T-helper 22 cell (primary cell): ENCODE measurements around the gene IGF1.
"Not testable (repeated sequence)": the region's sequence is repeated elsewhere in the genome, so short reads cannot be mapped to it uniquely, and the experiment has no call there.

ENCODE experiments used
- DNase-seq: peaks from one replicate; pipeline ENCODE4 v3.0.0-alpha.2; 2020; ENCODE audit warnings: low read depth

IGF1 gene

GRCh38 chr12:102461501-102461900 is 18.9 kb downstream of the IGF1 start:
- no peak for DNase-seq

- DNase-seq: no peak
These were observed 21.0 kb downstream of the IGF1 start for GRCh38 chr12:102459314-102459713.

GRCh38 chr12:102454808-102455760 is 25.3 kb downstream of the IGF1 start:
- no peak for DNase-seq

- DNase-seq: no peak
These were observed 26.0 kb downstream of the IGF1 start for GRCh38 chr12:102454330-102454729.

- no peak for DNase-seq
These were observed 27.8 kb downstream of the IGF1 start for GRCh38 chr12:102452605-102453004.

DNA sequence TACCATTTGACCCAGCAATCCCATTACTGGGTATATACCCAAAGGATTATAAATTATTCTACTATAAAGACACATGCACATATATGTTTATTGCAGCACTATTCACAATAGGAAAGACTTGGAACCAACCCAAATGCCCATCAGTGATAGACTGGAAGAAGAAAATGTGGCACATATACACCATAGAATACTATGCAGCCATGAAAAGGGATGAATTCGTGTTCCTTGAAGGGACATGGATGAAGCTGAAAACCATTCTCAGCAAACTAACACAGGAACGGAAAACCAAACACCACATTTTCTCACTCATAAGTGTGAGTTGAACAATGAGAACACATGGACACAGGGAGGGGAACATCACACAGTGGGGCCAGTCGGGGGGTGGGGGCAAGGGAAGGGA is 31.3 kb downstream of the IGF1 start:
- not testable (repeated sequence) for DNase-seq

GRCh38 chr12:102447426-102447825 is 32.9 kb downstream of the IGF1 start:
- not testable (repeated sequence) for DNase-seq

DNA sequence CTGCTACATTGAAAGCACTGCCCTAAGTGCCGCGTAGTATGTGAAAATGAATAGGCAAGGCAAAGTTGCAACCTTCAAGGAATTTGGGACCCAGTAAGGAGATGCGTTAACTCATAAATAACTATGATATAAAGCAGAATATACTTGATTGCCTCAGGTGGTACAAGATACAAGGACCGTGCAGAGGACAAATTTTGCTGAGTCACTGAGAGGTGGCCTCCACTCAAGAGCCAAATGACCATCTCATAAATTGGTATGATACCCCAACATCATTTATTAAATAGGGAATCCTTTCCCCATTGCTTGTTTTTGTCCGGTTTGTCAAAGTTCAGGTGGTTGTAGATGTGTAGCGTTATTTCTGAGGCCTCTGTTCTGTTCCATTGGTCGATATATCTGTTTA is 35.7 kb downstream of the IGF1 start:
- no peak for DNase-seq

DNA sequence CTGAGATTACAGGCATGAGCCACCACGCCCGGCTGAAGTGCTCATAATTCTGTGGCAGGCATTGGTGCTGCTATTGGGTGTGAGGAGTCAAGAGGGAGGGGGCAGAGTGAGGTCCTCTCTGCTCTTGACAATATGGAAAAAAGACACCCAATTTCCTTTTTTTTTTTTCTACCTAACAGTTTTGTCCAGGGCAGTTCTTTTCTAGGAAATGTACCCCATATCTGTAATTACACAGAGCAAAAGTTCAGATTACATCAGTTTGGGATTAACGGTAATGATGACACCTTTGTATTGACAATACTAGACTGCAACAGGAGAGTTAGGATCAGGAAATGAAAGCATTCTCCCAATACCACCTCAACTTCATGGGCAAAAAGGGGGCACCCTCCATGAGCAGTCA is 36.3 kb downstream of the IGF1 start:
- no peak for DNase-seq

DNA sequence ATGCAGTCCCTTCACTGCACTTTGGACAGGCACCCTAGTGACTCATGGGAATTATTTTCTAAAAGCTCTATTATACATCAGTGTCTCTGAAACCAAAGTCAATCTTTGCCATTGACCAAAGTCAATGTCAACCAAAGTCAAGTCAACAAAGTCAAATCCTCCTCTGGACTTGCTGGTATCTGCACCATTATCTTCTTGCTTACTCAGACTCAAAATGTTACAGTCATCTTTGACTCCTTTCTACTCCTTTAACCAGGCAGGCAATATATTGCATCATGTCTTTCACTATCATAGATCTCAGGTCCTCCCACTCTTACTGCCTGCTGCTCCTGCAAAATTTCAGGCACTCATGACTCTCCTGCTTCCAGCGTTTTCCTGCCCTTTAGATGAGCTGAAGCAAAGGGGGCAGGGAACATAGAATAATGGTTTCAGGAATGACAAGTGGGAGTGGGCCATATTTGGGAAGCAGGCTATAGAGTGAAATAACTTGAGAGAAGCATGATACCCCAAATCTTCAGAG is 39.2 kb downstream of the IGF1 start:
- DNase-seq: no peak

- DNase-seq: no peak
These were observed 40.6 kb downstream of the IGF1 start for GRCh38 chr12:102439426-102440405.

DNA sequence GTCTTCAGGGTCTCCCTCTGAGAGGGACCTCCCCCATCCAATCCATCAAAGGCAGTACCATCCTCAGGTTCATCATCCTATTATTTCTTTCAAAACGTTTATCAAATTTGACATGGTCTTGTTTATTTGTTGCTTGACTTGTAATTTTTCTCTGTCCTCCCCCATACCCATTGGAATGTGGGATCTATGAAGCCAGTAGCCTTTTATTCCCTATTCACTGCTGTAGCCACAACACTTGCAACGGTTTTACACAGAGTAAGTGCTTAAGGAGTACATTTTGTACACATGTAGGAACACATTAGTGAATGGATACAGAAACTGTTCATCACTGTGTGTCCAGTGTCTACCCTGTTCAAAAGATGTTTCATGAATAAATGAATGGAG is 41.5 kb downstream of the IGF1 start:
- DNase-seq: no peak

GRCh38 chr12:102438047-102438826 is 42.1 kb downstream of the IGF1 start:
- DNase-seq: no peak

DNA sequence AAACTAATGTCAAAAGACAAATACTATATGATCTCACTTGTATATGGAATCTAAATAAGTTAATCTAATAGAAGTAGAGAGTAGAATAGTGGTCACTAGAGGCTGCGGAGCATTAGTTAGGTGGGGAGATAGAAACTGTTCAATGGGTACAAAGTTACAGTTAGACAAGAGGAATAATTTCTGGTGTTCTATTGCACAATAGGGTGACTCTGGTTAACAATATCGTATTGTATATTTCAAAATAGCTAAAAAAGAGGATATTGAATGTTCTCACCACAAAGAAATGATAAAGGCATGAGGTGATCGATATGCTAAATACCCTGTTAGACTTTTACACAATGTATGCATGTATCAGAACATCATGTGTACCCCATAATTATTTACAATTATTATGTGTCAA is 42.9 kb downstream of the IGF1 start:
- no peak for DNase-seq

- DNase-seq: no peak
These were observed 43.5 kb downstream of the IGF1 start for GRCh38 chr12:102436867-102437266.

DNA sequence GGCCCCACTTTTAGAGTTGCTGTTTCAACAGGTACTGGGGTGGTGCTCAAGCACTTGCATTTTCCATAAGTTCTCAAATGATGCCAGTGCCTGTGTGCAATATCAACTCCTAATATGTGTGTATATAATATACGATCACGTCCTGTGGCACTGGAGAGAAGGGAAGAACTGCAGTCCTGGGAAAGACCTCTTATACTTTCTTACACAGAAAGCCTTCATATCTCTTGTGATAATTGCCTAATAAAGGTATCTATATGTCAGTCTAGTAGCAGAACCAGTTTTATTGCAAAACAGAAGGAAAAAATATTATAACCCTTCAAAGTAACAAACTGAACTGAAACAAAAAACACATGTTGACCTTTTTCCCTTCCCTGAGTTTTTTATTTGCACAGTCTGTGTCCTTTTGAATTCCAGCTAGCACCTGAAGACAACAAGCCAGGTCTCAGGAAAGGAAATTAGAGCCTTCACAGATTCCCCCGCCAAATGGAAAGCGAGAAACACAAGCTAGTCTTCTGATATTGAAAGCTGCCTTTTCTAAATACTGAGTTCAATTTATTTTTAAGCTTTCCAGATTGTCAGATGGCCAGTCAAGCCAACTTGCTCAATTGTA is 44.4 kb downstream of the IGF1 start:
- no peak for DNase-seq

GRCh38 chr12:102433304-102433703 is 47.1 kb downstream of the IGF1 start:
- no peak for DNase-seq

- no peak for DNase-seq
These were observed 49.7 kb downstream of the IGF1 start for GRCh38 chr12:102430661-102431060.

DNA sequence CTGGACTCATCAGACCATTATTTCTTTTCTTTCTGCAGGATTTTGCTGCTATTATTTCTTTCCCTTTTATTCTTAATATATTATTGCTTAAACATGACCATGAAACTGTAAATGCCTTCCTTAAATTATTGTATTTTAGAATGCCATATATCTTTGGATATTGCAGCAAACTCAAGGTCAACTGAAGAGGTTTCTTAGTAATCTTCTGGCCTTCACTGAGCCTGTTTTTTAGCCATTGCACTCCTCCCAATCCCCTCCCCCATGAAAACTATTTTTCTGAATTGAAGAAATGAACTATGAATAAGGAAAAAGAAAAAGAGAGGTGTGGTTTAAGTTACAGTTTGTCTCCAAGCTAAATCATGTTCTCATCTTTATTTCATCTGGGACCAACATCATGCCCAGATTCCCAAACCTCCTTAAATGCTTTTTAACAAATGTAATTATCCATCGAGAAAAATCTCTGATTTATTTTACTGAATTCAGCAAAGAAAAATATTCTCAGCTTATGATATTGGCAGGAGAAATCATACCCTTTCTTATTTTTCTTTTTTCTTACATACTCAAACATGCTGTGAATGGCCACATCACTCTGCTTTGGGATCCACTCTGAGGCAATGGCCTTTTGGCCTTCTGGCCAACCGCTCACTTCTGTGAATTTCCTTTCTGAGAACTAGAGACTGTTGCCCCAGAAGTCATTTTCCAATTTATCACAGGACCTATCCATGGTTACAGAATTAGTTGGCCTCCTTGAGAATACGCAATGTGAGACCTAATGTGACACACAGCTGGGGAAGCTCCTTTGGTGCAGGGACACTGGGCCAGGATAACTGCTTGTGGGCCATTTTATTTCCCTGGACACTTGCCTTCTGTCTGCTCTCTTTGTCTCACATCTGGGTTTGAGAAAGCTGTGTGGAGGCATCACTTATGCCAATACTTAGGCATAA is 50.9 kb downstream of the IGF1 start:
- no peak for DNase-seq

- no peak for DNase-seq
These were observed 52.8 kb downstream of the IGF1 start for GRCh38 chr12:102427543-102427941.
